H9 (cell line): ENCODE results near the gene PLPPR5. TPM values are rescaled to one million over a fixed set of nuclear protein-coding genes. Genes with fewer than 3 reads are reported as not detected.

Experiments
- DNase-seq: peaks from one replicate; pipeline ENCODE4 v3.0.0-alpha.2; 2017
- H2AFZ ChIP-seq: one replicate; pipeline ENCODE4 v1.6.1; 2013; ENCODE audit warnings: mild to moderate bottlenecking, low read length, control low read depth, moderate library complexity
- H2AK5ac ChIP-seq: 2 replicates; pipeline ENCODE4 v1.6.1; 2013; ENCODE audit warnings: low read length, control low read depth, mixed read lengths; ENCODE audit not compliant: insufficient read length
- H2BK120ac ChIP-seq: one replicate; pipeline ENCODE4 v1.6.1; 2013; ENCODE audit warnings: low read depth, mild to moderate bottlenecking, low read length, control low read depth, inconsistent platforms; ENCODE audit not compliant: poor library complexity, severe bottlenecking
- H2BK12ac ChIP-seq: 2 replicates; pipeline ENCODE4 v1.6.1; 2013; ENCODE audit warnings: low read length, control low read depth, mixed read lengths, low read depth; ENCODE audit not compliant: insufficient read length
- H2BK15ac ChIP-seq: 2 replicates; pipeline ENCODE4 v1.6.1; 2013; ENCODE audit warnings: low read depth, low read length, control low read depth
- H2BK20ac ChIP-seq: one replicate; pipeline ENCODE4 v1.6.1; 2013; ENCODE audit warnings: low read depth, mild to moderate bottlenecking, low read length, control low read depth, inconsistent platforms; ENCODE audit not compliant: poor library complexity, severe bottlenecking
- H2BK5ac ChIP-seq: 2 replicates; pipeline ENCODE4 v1.6.1; 2013; ENCODE audit warnings: low read length, control low read depth, mixed read lengths; ENCODE audit not compliant: insufficient read length
- H3K14ac ChIP-seq: 2 replicates; pipeline ENCODE4 v1.6.1; 2013; ENCODE audit warnings: low read length, control low read depth; ENCODE audit not compliant: insufficient read depth
- H3K18ac ChIP-seq: 2 replicates; pipeline ENCODE4 v1.6.1; 2013; ENCODE audit warnings: low read depth, mild to moderate bottlenecking, mixed read lengths, low read length, control low read depth; ENCODE audit not compliant: insufficient read length
- H3K23ac ChIP-seq: 2 replicates; pipeline ENCODE4 v1.6.1; 2013; ENCODE audit warnings: low read length, control low read depth, mixed read lengths, low read depth; ENCODE audit not compliant: insufficient read length
- H3K23me2 ChIP-seq: 2 replicates; pipeline ENCODE4 v1.6.1; 2013; ENCODE audit warnings: low read depth, mild to moderate bottlenecking, mixed read lengths, low read length, control low read depth; ENCODE audit not compliant: insufficient read length, poor library complexity, severe bottlenecking
- H3K27ac ChIP-seq: 2 replicates; pipeline ENCODE4 v1.5.1; 2013; ENCODE audit warnings: low read length, control low read depth, mixed read lengths, low read depth; ENCODE audit not compliant: insufficient read length
- H3K27me3 ChIP-seq: 2 replicates; pipeline ENCODE4 v1.6.1; 2013; ENCODE audit warnings: low read length, control low read depth, inconsistent platforms; ENCODE audit not compliant: insufficient read depth
- H3K4ac ChIP-seq: 2 replicates; pipeline ENCODE4 v1.6.1; 2013; ENCODE audit warnings: low read depth, mild to moderate bottlenecking, control low read depth, inconsistent platforms, low read length, moderate library complexity
- H3K4me1 ChIP-seq: 2 replicates; pipeline ENCODE4 v1.6.1; 2013; ENCODE audit warnings: low read length, control low read depth, inconsistent platforms; ENCODE audit not compliant: insufficient read depth
- H3K4me2 ChIP-seq: 2 replicates; pipeline ENCODE4 v1.6.1; 2013; ENCODE audit warnings: low read length, control low read depth, mixed read lengths; ENCODE audit not compliant: insufficient read length, insufficient read depth
- H3K56ac ChIP-seq: 2 replicates; pipeline ENCODE4 v1.6.1; 2013; ENCODE audit warnings: low read depth, mild to moderate bottlenecking, mixed read lengths, low read length, control low read depth; ENCODE audit not compliant: insufficient read length
- H3K79me1 ChIP-seq: 2 replicates; pipeline ENCODE4 v1.6.1; 2013; ENCODE audit warnings: low read depth, mild to moderate bottlenecking, moderate library complexity, low read length, control low read depth, inconsistent platforms; ENCODE audit not compliant: insufficient read depth, poor library complexity, severe bottlenecking
- H3K79me2 ChIP-seq: 2 replicates; pipeline ENCODE4 v1.6.1; 2013; ENCODE audit warnings: low read length, control low read depth, inconsistent platforms; ENCODE audit not compliant: insufficient read depth
- H3K9ac ChIP-seq: 2 replicates; pipeline ENCODE4 v1.6.1; 2013; ENCODE audit warnings: low read length, control low read depth, mixed read lengths; ENCODE audit not compliant: insufficient read length; ENCODE audit errors: extremely low read depth
- H3K9me3 ChIP-seq: one replicate; pipeline ENCODE4 v1.6.1; 2013; ENCODE audit warnings: low read depth, low read length, inconsistent platforms; ENCODE audit not compliant: control insufficient read depth
- H3T11ph ChIP-seq: one replicate; pipeline ENCODE4 v1.6.1; 2013; ENCODE audit warnings: mild to moderate bottlenecking, low read length, control low read depth, inconsistent platforms
- H4K20me1 ChIP-seq: one replicate; pipeline ENCODE4 v1.6.1; 2013; ENCODE audit not compliant: control insufficient read depth, insufficient read length, insufficient read depth
- H4K5ac ChIP-seq: 2 replicates; pipeline ENCODE4 v1.6.1; 2013; ENCODE audit warnings: low read depth, mild to moderate bottlenecking, mixed read lengths, low read length, control low read depth; ENCODE audit not compliant: insufficient read length
- H4K8ac ChIP-seq: replicated peaks from 2 replicates; pipeline ENCODE4 v1.6.1; 2013; ENCODE audit warnings: low read length, control low read depth, mixed read lengths, low read depth; ENCODE audit not compliant: insufficient read length
- H4K91ac ChIP-seq: 2 replicates; pipeline ENCODE4 v1.6.1; 2013; ENCODE audit warnings: low read depth, mild to moderate bottlenecking, moderate library complexity, mixed read lengths, low read length, control low read depth; ENCODE audit not compliant: insufficient read length
- H3K27ac Mint-ChIP-seq, 3 experiments: 2 replicates in 2 of 3; 3 replicates in 1 of 3; pipeline ENCODE4 v1.8.0; 2020 to 2021; ENCODE audit warnings: mixed read lengths in 3 of 3, mild to moderate bottlenecking in 1 of 3, moderate library complexity in 1 of 3
- H3K27me3 Mint-ChIP-seq: 2 replicates; pipeline ENCODE4 v1.8.0; 2021; ENCODE audit warnings: low read depth, mild to moderate bottlenecking, moderate library complexity, mixed read lengths
- H3K36me3 Mint-ChIP-seq, 3 experiments: 2 replicates in 2 of 3; 3 replicates in 1 of 3; pipeline ENCODE4 v1.8.0; 2020 to 2021; ENCODE audit warnings: low read depth in 3 of 3, mixed read lengths in 3 of 3; ENCODE audit not compliant: insufficient read depth in 1 of 3
- H3K4me1 Mint-ChIP-seq, 2 experiments: 2 replicates each; pipeline ENCODE4 v1.8.0; 2020; ENCODE audit warnings: mixed read lengths in 2 of 2
- H3K4me3 Mint-ChIP-seq, 2 experiments: 2 replicates in 1 of 2; 3 replicates in 1 of 2; pipeline ENCODE4 v1.8.0; 2020 to 2021; ENCODE audit warnings: mild to moderate bottlenecking in 2 of 2, mixed read lengths in 2 of 2, moderate library complexity in 1 of 2
- H3K9me3 Mint-ChIP-seq, 2 experiments: 2 replicates in 1 of 2; 3 replicates in 1 of 2; pipeline ENCODE4 v1.8.0; 2020; ENCODE audit warnings: mild to moderate bottlenecking in 2 of 2, mixed read lengths in 2 of 2, moderate library complexity in 1 of 2
- CTCF ChIP-seq: fragments of 200-600 bp; sonication (generic); conservative IDR thresholded peaks from 3 replicates; pipeline ENCODE4 v1.8.0; 2021; ENCODE audit warnings: antibody characterized with exemption, mild to moderate bottlenecking
- WGBS: extraction: QIAGEN DNeasy Blood & Tissue Kit; methylation state at CpG from one replicate; pipeline ENCODE4 v1.1.7; 2013; ENCODE audit warnings: missing lambda C conversion rate, low lambda C conversion rate, mixed read lengths; ENCODE audit not compliant: insufficient read length; ENCODE audit errors: extremely low coverage; 5-methylcytosine and 5-hydroxymethylcytosine counted together
- total RNA-seq: library from RNA; stranded (reverse); gene quantifications from 2 replicates; pipeline ENCODE4 v1.2.1, GENCODE V29; 2021

Gene PLPPR5
- total RNA-seq, 1 experiment from 2014 or later: 1.4 TPM

GRCh38 chr1:98860329-98860728, 144.3 kb downstream of the PLPPR5 start:
- H2BK12ac ChIP-seq: no peak overlapping the region
- peaks cover under 1% of the 10 kb centered on the region for H3K9me3 ChIP-seq
- H4K91ac ChIP-seq: no peak overlapping the region
- H4K8ac ChIP-seq: no peak overlapping the region
- no peaks in the 10 kb centered on the region for H3K79me1 ChIP-seq
- no peaks in the 10 kb centered on the region; the same call in 1 of the 2 replicates for H3K27me3 Mint-ChIP-seq
- H2BK5ac ChIP-seq: no peak overlapping the region
- no peaks in the 10 kb centered on the region for H3K79me2 ChIP-seq
- H3K27me3 ChIP-seq: no peaks in the 10 kb centered on the region
- H3K27ac Mint-ChIP-seq: no peak overlapping the region
- no peak overlapping the region for H3K18ac ChIP-seq
- H3K4ac ChIP-seq: no peak overlapping the region
- H3K14ac ChIP-seq: no peak overlapping the region
- H3T11ph ChIP-seq: no peak overlapping the region
- no peak overlapping the region for H4K5ac ChIP-seq
- H2AFZ ChIP-seq: no peak overlapping the region
- no peak for DNase-seq
- H4K20me1 ChIP-seq: no peaks in the 10 kb centered on the region
- H3K23me2 ChIP-seq: no peaks in the 10 kb centered on the region
- no peaks in the 10 kb centered on the region for H3K4me1 ChIP-seq
- no peak overlapping the region for H2BK15ac ChIP-seq
- no peak overlapping the region for H3K4me3 Mint-ChIP-seq
- no peak overlapping the region for H2AK5ac ChIP-seq
- H2BK120ac ChIP-seq: no peak overlapping the region
- H3K23ac ChIP-seq: no peak overlapping the region
- no CpG with 5 or more reads among the region's 1 CpG for WGBS
- H3K36me3 Mint-ChIP-seq: peaks cover 3 to 4% (median 3%) of the 10 kb centered on the region in 3 experiments; a peak in 5 of 7 replicates
- H2BK20ac ChIP-seq: no peak overlapping the region
- peaks cover 7% of the 10 kb centered on the region in 2 experiments for H3K9me3 Mint-ChIP-seq
- no peak overlapping the region for H3K27ac ChIP-seq
- no peak overlapping the region for H3K9ac ChIP-seq
- no peak overlapping the region for H3K4me2 ChIP-seq
- no peak overlapping the region for H3K56ac ChIP-seq
- TF ChIP-seq CTCF: no peak
- no peaks in the 10 kb centered on the region for H3K4me1 Mint-ChIP-seq
